IMR-90 (cell line): Measurements from ENCODE around the gene MGME1. TPM values are rescaled to one million over a fixed set of nuclear protein-coding genes. Genes with fewer than 3 reads are reported as not detected.

Experiments used
- ATAC-seq: fragments of 200-7000 bp; cut with Tn5 transposase; 2 replicates; pipeline ENCODE4 v1.9.1; 2020; ENCODE audit warnings: low read depth, mild to moderate bottlenecking, moderate library complexity
- BruUV-seq: library from RNA; stranded (reverse); fragments of 400-500 nt; replicated peaks from 2 replicates; lab custom pipeline; 2021; lab: Mats Ljungman, UMichigan
- CTCF ChIA-PET: fragments of 300-600 bp; formaldehyde crosslinking; extraction: SDS; loops from one replicate; lab custom pipeline; 2021; ENCODE audit warnings: antibody characterized with exemption; lab: Yijun Ruan, JAX
- POLR2A ChIA-PET: fragments of 300-600 bp; sonication (Branson Sonifier 250); formaldehyde crosslinking; loops from one replicate; lab custom pipeline; 2022; ENCODE audit warnings: antibody characterized with exemption; ENCODE audit not compliant: unreplicated experiment; lab: Charles Lee
- DNase-seq: peaks from one replicate; pipeline ENCODE4 v3.0.0; 2013
- H2AFZ ChIP-seq: replicated peaks from 2 replicates; pipeline ENCODE3; 2013; ENCODE audit warnings: low read length, mild to moderate bottlenecking; ENCODE audit not compliant: poor library complexity
- H2AK5ac ChIP-seq: 2 replicates; pipeline ENCODE4 v1.6.1; 2013; ENCODE audit warnings: low read depth, low read length, inconsistent platforms
- H2AK9ac ChIP-seq: replicated peaks from 2 replicates; pipeline ENCODE3; 2013; ENCODE audit warnings: mild to moderate bottlenecking, low read depth, low read length, moderate library complexity; ENCODE audit not compliant: poor library complexity
- H2BK120ac ChIP-seq: 2 replicates; pipeline ENCODE4 v1.6.1; 2013; ENCODE audit warnings: low read depth, low read length, inconsistent platforms
- H2BK15ac ChIP-seq: 3 replicates; pipeline ENCODE4 v1.6.1; 2013; ENCODE audit warnings: low read depth, low read length, inconsistent platforms
- H2BK20ac ChIP-seq: 2 replicates; pipeline ENCODE4 v1.6.1; 2013; ENCODE audit warnings: low read depth, mild to moderate bottlenecking, inconsistent platforms, low read length, moderate library complexity
- H2BK5ac ChIP-seq: 2 replicates; pipeline ENCODE4 v1.6.1; 2013; ENCODE audit warnings: mild to moderate bottlenecking, low read depth, low read length, inconsistent platforms; ENCODE audit not compliant: poor library complexity, severe bottlenecking
- H3K14ac ChIP-seq: replicated peaks from 2 replicates; pipeline ENCODE4 v1.6.1; 2013; ENCODE audit warnings: low read depth, low read length, inconsistent platforms
- H3K18ac ChIP-seq: 2 replicates; pipeline ENCODE4 v1.6.1; 2013; ENCODE audit warnings: low read depth, low read length, control low read depth
- H3K23ac ChIP-seq: 2 replicates; pipeline ENCODE4 v1.6.1; 2013; ENCODE audit warnings: low read depth, low read length, inconsistent platforms
- H3K27ac ChIP-seq: 2 replicates; pipeline ENCODE4 v1.5.1; 2013; ENCODE audit warnings: mild to moderate bottlenecking, control low read depth, low read length; ENCODE audit not compliant: insufficient read depth
- H3K27me3 ChIP-seq: 2 replicates; pipeline ENCODE4 v1.6.1; 2013; ENCODE audit warnings: low read length; ENCODE audit not compliant: control insufficient read depth, insufficient read depth
- H3K36me3 ChIP-seq: 2 replicates; pipeline ENCODE4 v1.6.1; 2013; ENCODE audit warnings: low read length, mixed read lengths; ENCODE audit not compliant: control insufficient read depth, insufficient read depth
- H3K4ac ChIP-seq: 2 replicates; pipeline ENCODE4 v1.6.1; 2013; ENCODE audit warnings: low read depth, low read length, inconsistent platforms
- H3K4me1 ChIP-seq: 2 replicates; pipeline ENCODE4 v1.6.1; 2013; ENCODE audit warnings: low read length, mixed read lengths; ENCODE audit not compliant: control insufficient read depth, insufficient read depth
- H3K4me2 ChIP-seq: 2 replicates; pipeline ENCODE4 v1.6.1; 2013; ENCODE audit warnings: low read depth, mild to moderate bottlenecking, control low read depth, low read length, moderate library complexity
- H3K4me3 ChIP-seq: 2 replicates; pipeline ENCODE4 v1.5.1; 2013; ENCODE audit warnings: low read depth, mild to moderate bottlenecking, control low read depth, low read length, moderate library complexity; ENCODE audit not compliant: insufficient read depth
- H3K56ac ChIP-seq: 2 replicates; pipeline ENCODE4 v1.6.1; 2013; ENCODE audit warnings: low read length, inconsistent platforms; ENCODE audit not compliant: insufficient read depth; ENCODE audit errors: extremely low read depth
- H3K79me1 ChIP-seq, 2 experiments: 2 replicates each; pipeline ENCODE4 v1.6.1; 2013; ENCODE audit warnings: low read length in 2 of 2, inconsistent platforms in 1 of 2, low read depth in 1 of 2
- H3K9ac ChIP-seq: 2 replicates; pipeline ENCODE4 v1.6.1; 2013; ENCODE audit warnings: low read depth, low read length, control low read depth
- H3K9me1 ChIP-seq: 2 replicates; pipeline ENCODE4 v1.6.1; 2013; ENCODE audit warnings: low read length, inconsistent platforms; ENCODE audit not compliant: insufficient read depth
- H3K9me3 ChIP-seq: 2 replicates; pipeline ENCODE4 v1.6.1; 2013; ENCODE audit warnings: low read length; ENCODE audit not compliant: control insufficient read depth, insufficient read depth
- H4K20me1 ChIP-seq: 2 replicates; pipeline ENCODE4 v1.6.1; 2013; ENCODE audit warnings: low read length, inconsistent platforms; ENCODE audit not compliant: insufficient read depth
- H4K5ac ChIP-seq: 2 replicates; pipeline ENCODE4 v1.6.1; 2013; ENCODE audit warnings: mild to moderate bottlenecking, low read depth, low read length, control low read depth
- H4K8ac ChIP-seq, 2 experiments: 2 replicates each; pipeline ENCODE4 v1.6.1; 2013; ENCODE audit warnings: low read depth in 2 of 2, low read length in 2 of 2, control low read depth in 1 of 2, inconsistent platforms in 1 of 2
- H4K91ac ChIP-seq: 2 replicates; pipeline ENCODE4 v1.6.1; 2013; ENCODE audit warnings: low read depth, low read length, inconsistent platforms; ENCODE audit not compliant: insufficient read depth
- BHLHE40 ChIP-seq: fragments of 150-350 bp; IDR thresholded peaks from 2 replicates; pipeline ENCODE4 v1.6.1; 2016; ENCODE audit warnings: mild to moderate bottlenecking, low read depth, low read length
- CEBPB ChIP-seq: IDR thresholded peaks from 2 replicates; pipeline ENCODE4 v1.6.1; 2012; ENCODE audit warnings: low read depth, low read length, improper control_type of control experiment
- MAFK ChIP-seq: IDR thresholded peaks from 2 replicates; pipeline ENCODE4 v1.6.1; 2012; ENCODE audit warnings: low read depth, low read length, improper control_type of control experiment
- RFX5 ChIP-seq: IDR thresholded peaks from 2 replicates; pipeline ENCODE4 v1.8.0; 2012; ENCODE audit warnings: low read depth, mild to moderate bottlenecking, low read length, moderate library complexity
- WGBS, 2 experiments: methylation state at CpG; one replicate each; pipeline versions ENCODE4 v1.1.5 to v1.1.7; 2013; ENCODE audit warnings: missing lambda C conversion rate in 2 of 2; ENCODE audit not compliant: insufficient read length in 1 of 2; ENCODE audit errors: extremely low coverage in 2 of 2; 5-methylcytosine and 5-hydroxymethylcytosine counted together
- dilution Hi-C: fragments of 300-500 bp; cut with HindIII; formaldehyde crosslinking; loops from one replicate; pipeline ENCODE4 v1.14.3; 2018; ENCODE audit warnings: low sequenced_read_pairs; ENCODE audit not compliant: unreplicated experiment
- in situ Hi-C: fragments of 300-500 bp; cut with MboI; formaldehyde crosslinking; loops from 3 replicates; pipeline ENCODE4 v1.14.3; 2019; ENCODE audit warnings: low sequenced_read_pairs, inconsistent platforms, mixed read lengths
- intact Hi-C: fragments of 100-400 bp; cut with micrococcal nuclease; formaldehyde crosslinking; loops from 2 replicates; pipeline ENCODE4 v1.10.0; 2022
- polyA plus RNA-seq, 3 experiments: library from polyadenylated mRNA; depleted of rRNA; stranded (reverse); fragments of >200 nt; gene quantifications; 2 replicates each; pipeline ENCODE4 v1.2.3, GENCODE V29; 2012; ENCODE audit warnings: low replicate concordance in 1 of 3
- total RNA-seq: library from RNA; depleted of rRNA; stranded (reverse); fragments of >200 nt; gene quantifications from 2 replicates; pipeline ENCODE4 v1.2.3, GENCODE V29; 2012
- TF ChIP-seq, protein P1 (sequence below): fragments of 150-350 bp; IDR thresholded peaks from 2 replicates; pipeline ENCODE4 v1.6.1; 2016; ENCODE audit warnings: low read depth, mild to moderate bottlenecking, low read length, moderate library complexity, borderline replicate concordance
- TF ChIP-seq, protein P2 (sequence below): fragments of 150-350 bp; IDR thresholded peaks from 2 replicates; pipeline ENCODE4 v1.6.1; 2017; ENCODE audit warnings: mild to moderate bottlenecking, antibody characterized with exemption, low read length, low read depth

Gene MGME1
- total and polyA plus RNA-seq, 2 of the 4 experiments (the other 2 are of a cell fraction), result 7.2 to 9.3 TPM

GRCh38 chr20:18020931-18021330 is 52.1 kb downstream of the MGME1 start:
- no TSS peak for BruUV-seq
- no peak overlapping the region for H2BK120ac ChIP-seq
- H3K27me3 ChIP-seq, result peaks cover 7% of the 10 kb centered on the region; the same call in 1 of the 2 replicates
- H3K4me2 ChIP-seq, result no peak overlapping the region
- ATAC-seq, result no peak
- H3K4me1 ChIP-seq, result no peaks in the 10 kb centered on the region
- no peak overlapping the region for H3K18ac ChIP-seq
- no peaks in the 10 kb centered on the region for H4K20me1 ChIP-seq
- H3K36me3 ChIP-seq, result no peaks in the 10 kb centered on the region
- no peak overlapping the region for H2AK9ac ChIP-seq
- H3K23ac ChIP-seq, result no peak overlapping the region
- H3K4ac ChIP-seq, result no peak overlapping the region
- no peak overlapping the region for H2BK20ac ChIP-seq
- in situ Hi-C loops (no loop called here), dilution Hi-C loops (no loop called here), intact Hi-C loops (no loop called here)
- no peak overlapping the region for H3K14ac ChIP-seq
- no peaks in the 10 kb centered on the region for H3K9me3 ChIP-seq
- H2AFZ ChIP-seq, result no peak overlapping the region
- no peak for TF ChIP-seq RFX5
- no peak for TF ChIP-seq MAFK
- TF ChIP-seq, protein P1, sequence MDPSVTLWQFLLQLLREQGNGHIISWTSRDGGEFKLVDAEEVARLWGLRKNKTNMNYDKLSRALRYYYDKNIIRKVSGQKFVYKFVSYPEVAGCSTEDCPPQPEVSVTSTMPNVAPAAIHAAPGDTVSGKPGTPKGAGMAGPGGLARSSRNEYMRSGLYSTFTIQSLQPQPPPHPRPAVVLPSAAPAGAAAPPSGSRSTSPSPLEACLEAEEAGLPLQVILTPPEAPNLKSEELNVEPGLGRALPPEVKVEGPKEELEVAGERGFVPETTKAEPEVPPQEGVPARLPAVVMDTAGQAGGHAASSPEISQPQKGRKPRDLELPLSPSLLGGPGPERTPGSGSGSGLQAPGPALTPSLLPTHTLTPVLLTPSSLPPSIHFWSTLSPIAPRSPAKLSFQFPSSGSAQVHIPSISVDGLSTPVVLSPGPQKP, result no peak
- TF ChIP-seq, protein P2, sequence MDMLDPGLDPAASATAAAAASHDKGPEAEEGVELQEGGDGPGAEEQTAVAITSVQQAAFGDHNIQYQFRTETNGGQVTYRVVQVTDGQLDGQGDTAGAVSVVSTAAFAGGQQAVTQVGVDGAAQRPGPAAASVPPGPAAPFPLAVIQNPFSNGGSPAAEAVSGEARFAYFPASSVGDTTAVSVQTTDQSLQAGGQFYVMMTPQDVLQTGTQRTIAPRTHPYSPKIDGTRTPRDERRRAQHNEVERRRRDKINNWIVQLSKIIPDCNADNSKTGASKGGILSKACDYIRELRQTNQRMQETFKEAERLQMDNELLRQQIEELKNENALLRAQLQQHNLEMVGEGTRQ, result no peak
- TF ChIP-seq CEBPB, result no peak
- TF ChIP-seq BHLHE40, result no peak
- POLR2A ChIA-PET, result no interaction called here
- no peak for DNase-seq
- no peaks in the 10 kb centered on the region for H3K9me1 ChIP-seq
- H3K56ac ChIP-seq, result no peak overlapping the region
- no peak overlapping the region for H3K4me3 ChIP-seq
- no peak overlapping the region for H4K8ac ChIP-seq
- H2BK5ac ChIP-seq, result no peak overlapping the region
- no peak overlapping the region for H2BK15ac ChIP-seq
- H2AK5ac ChIP-seq, result no peak overlapping the region
- CTCF ChIA-PET, result no interaction called here
- H4K5ac ChIP-seq, result no peak overlapping the region
- H4K91ac ChIP-seq, result no peak overlapping the region
- no peak overlapping the region for H3K9ac ChIP-seq
- no peaks in the 10 kb centered on the region for H3K79me1 ChIP-seq
- H3K27ac ChIP-seq, result no peak overlapping the region
- 68% methylated on average over 7 of the region's 7 CpGs; no CpG with 5 or more reads in 1 of the 2 experiments for WGBS, 2 experiments
